GM21390 (cell line): ENCODE measurements around the gene MFAP3.
"Not testable (repeated sequence)": the region's sequence is repeated elsewhere in the genome, so short reads cannot be mapped to it uniquely, and the experiment has no call there.

Experiments
- ATAC-seq: cut with Tn5 transposase; IDR thresholded peaks from one replicate; pipeline ENCODE4 v1.9.1; 2021; ENCODE audit not compliant: unreplicated experiment

Gene MFAP3

GRCh38 chr5:154049636-154050035, 10.9 kb downstream of the MFAP3 start:
- ATAC-seq, result no peak

GRCh38 chr5:154053468-154053867, 14.7 kb downstream of the MFAP3 start:
- ATAC-seq, result no peak

GRCh38 chr5:154055201-154055600, 16.4 kb downstream of the MFAP3 start:
- no peak for ATAC-seq

- ATAC-seq, result peak; percentile 67
These were observed 19.6 kb downstream of the MFAP3 start for GRCh38 chr5:154058055-154059038.

GRCh38 chr5:154059039-154059430, 20.3 kb downstream of the MFAP3 start:
- peak; percentile 73 for ATAC-seq

- no peak for ATAC-seq
These were observed 20.8 kb downstream of the MFAP3 start for GRCh38 chr5:154059583-154059982.

GRCh38 chr5:154060606-154061005, 21.8 kb downstream of the MFAP3 start:
- ATAC-seq, result no peak

- ATAC-seq, result no peak
These were observed 24.6 kb downstream of the MFAP3 start for GRCh38 chr5:154063372-154063771.

- ATAC-seq, result no peak
These were observed 27.2 kb downstream of the MFAP3 start for GRCh38 chr5:154065971-154066370.

- not testable (repeated sequence) for ATAC-seq
These were observed 31.1 kb downstream of the MFAP3 start for GRCh38 chr5:154069854-154070253.

GRCh38 chr5:154071799-154072413, 33.1 kb downstream of the MFAP3 start:
- ATAC-seq, result peak; percentile 30

- ATAC-seq, result peak; percentile 98
These were observed 33.8 kb downstream of the MFAP3 start for GRCh38 chr5:154072414-154073171.

- no peak for ATAC-seq
These were observed 37.6 kb downstream of the MFAP3 start for GRCh38 chr5:154076240-154076922.

- no peak for ATAC-seq
These were observed 38.9 kb downstream of the MFAP3 start for GRCh38 chr5:154077696-154078095.

- ATAC-seq, result no peak
These were observed 39.5 kb downstream of the MFAP3 start for GRCh38 chr5:154078272-154078671.

- no peak for ATAC-seq
These were observed 42.5 kb downstream of the MFAP3 start for GRCh38 chr5:154081246-154081645.

- no peak for ATAC-seq
These were observed 45.4 kb downstream of the MFAP3 start for GRCh38 chr5:154084062-154084639.

- no peak for ATAC-seq
These were observed 47.4 kb downstream of the MFAP3 start for GRCh38 chr5:154086146-154086545.

GRCh38 chr5:154086641-154087040, 47.9 kb downstream of the MFAP3 start:
- ATAC-seq, result no peak

- ATAC-seq, result no peak
These were observed 48.5 kb downstream of the MFAP3 start for GRCh38 chr5:154087260-154087659.
